Heart right ventricle (tissue), 16 donors: ENCODE results near the gene DENND6A. TPM values are rescaled to one million over a fixed set of nuclear protein-coding genes. Genes with fewer than 3 reads are reported as not detected.
"Not testable (repeated sequence)": the region's sequence is repeated elsewhere in the genome, so short reads cannot be mapped to it uniquely, and the experiment has no call there.

Source experiments
- ATAC-seq, 8 donors: fragments of 200-7000 bp; cut with Tn5 transposase; one replicate each; pipeline ENCODE4 v1.9.1; 2020; ENCODE audit warnings: mild to moderate bottlenecking in 8 of 8, moderate library complexity in 8 of 8, moderate number of reproducible peaks in 1 of 8
- DNase-seq, 2 donors: peaks; one replicate each; pipeline ENCODE4 v3.0.0-alpha.2; 2020
- H3K27ac ChIP-seq, 10 donors: fragments of 200-600 bp; sonication (generic) in 2 of 10; one replicate each; pipeline versions ENCODE4 v1.5.0 to v1.8.0; 2020 to 2022; ENCODE audit warnings: mild to moderate bottlenecking in 3 of 10
- H3K27me3 ChIP-seq, 7 donors: fragments of 200-600 bp; one replicate each; pipeline ENCODE4 v1.8.0; 2021 to 2022; ENCODE audit warnings: mild to moderate bottlenecking in 2 of 7
- H3K36me3 ChIP-seq, 9 donors: fragments of 200-600 bp; sonication (generic) in 1 of 9; one replicate each; pipeline versions ENCODE4 v1.5.0 to v1.8.0; 2020 to 2022; ENCODE audit warnings: mild to moderate bottlenecking in 2 of 9
- H3K4me1 ChIP-seq, 9 donors: fragments of 200-600 bp; sonication (generic) in 1 of 9; one replicate each; pipeline versions ENCODE4 v1.5.0 to v1.8.0; 2020 to 2022; ENCODE audit warnings: mild to moderate bottlenecking in 4 of 9
- H3K4me3 ChIP-seq, 10 donors: fragments of 200-600 bp; sonication (generic) in 2 of 10; one replicate each; pipeline versions ENCODE4 v1.5.0 to v1.8.0; 2020 to 2022; ENCODE audit warnings: mild to moderate bottlenecking in 7 of 10, moderate library complexity in 2 of 10
- H3K9me3 ChIP-seq, 11 donors: fragments of 200-600 bp in 10 of 11; sonication (generic) in 2 of 11; one replicate each; pipeline versions ENCODE4 v1.5.0 to v1.8.0; 2013 to 2022; ENCODE audit warnings: mild to moderate bottlenecking in 2 of 11, control low read depth in 1 of 11, moderate library complexity in 1 of 11
- CTCF ChIP-seq, 9 donors: fragments of 200-600 bp; sonication (generic) in 2 of 9; IDR thresholded peaks; one replicate each; pipeline versions ENCODE4 v1.5.0 to v1.8.0; 2021 to 2022; ENCODE audit warnings: antibody characterized with exemption in 9 of 9, mild to moderate bottlenecking in 5 of 9, moderate library complexity in 1 of 9
- WGBS, 2 donors: extraction: QIAGEN DNeasy Blood & Tissue Kit; methylation state at CpG; one replicate each; pipeline ENCODE4 v1.1.7; 2013; ENCODE audit warnings: inconsistent platforms in 1 of 2; 5-methylcytosine and 5-hydroxymethylcytosine counted together
- intact Hi-C, 10 donors: fragments of 100-400 bp; cut with DNase I; formaldehyde crosslinking; loops; one replicate each; pipeline versions ENCODE4 v1.11.1 to v1.14.2; 2022
- polyA plus RNA-seq, 2 donors: library from polyadenylated mRNA; stranded (reverse); fragments of 200-250 nt; gene quantifications; one replicate each; pipeline ENCODE4 v1.2.3, GENCODE V29; 2013
- total RNA-seq, 10 donors: library from RNA; stranded (reverse); fragmentation: NEBNext Ultra II Directional in 3 of 10; extraction: Animal tissue kit (Norgen Biotek cat#: 25700) in 3 of 10; gene quantifications; one replicate each; pipeline versions ENCODE4 v1.2.1 to v1.2.4, GENCODE V29; 2021 to 2023
- donor health status: Arrhythmogenic right ventricular cardiomyopathy.
- donor health status: ischemic (EF 13 %, LVEDD 7.1; RV severe dilation, severe dysfunction).
- donor health status: healthy with polysubstance abuse.
- donor health status: DM: no; HTN: yes; CAD: no.
- donor health status: DM: no; HTN: no; CAD: no.
- donor health status: ischemic (EF 25% LVEDD 6.9; RV normal size, moderate dysfunction).
- donor health status: ischemic (EF 25% LVEDD 5.7; RV mildly dilated, moderate dysfunction).
- donor health status: healthy.
- donor health status: DM: yes; HTN: yes; CAD: no.
- donor health status: Ischemic cardiomyopathy.
- donor health status: ischemic (EF 35%, LVEDD 5.7; RV mildly dilated, moderate dysfunction).
- donor health status: nonischemic (EF 11% LVEDD 7.7; RV severe dilation, severe dysfunction).
- donor health status: DM: yes; HTN: yes; CAD: no.
- donor health status: PGD.
- donor health status: ischemic (EF 29% LVEDD 5.4; RV normal size, mild dysfunction).
- donor health status: nonischemic (EF 23%, LVEDD 6.1; RV moderate dilation, normal function).

DENND6A gene
- total and polyA plus RNA-seq, 12 donors, result 4.3 to 28.9 (median 18.8) TPM

- DNase-seq, result no peak
- no peak for TF ChIP-seq CTCF (IDR thresholded peaks at IDR 0.05)
- H3K27ac ChIP-seq, result no peak overlapping the region
- no peaks in the 10 kb centered on the region for H3K36me3 ChIP-seq
- WGBS, 2 donors, result 92 to 98% methylated on average over 2 of the region's 2 CpGs
- H3K9me3 ChIP-seq, result no peaks in the 10 kb centered on the region
- H3K4me3 ChIP-seq, result no peak overlapping the region
- no peaks in the 10 kb centered on the region for H3K27me3 ChIP-seq
- ATAC-seq, result no peak
- peaks cover 0 to 2% (median 0%) of the 10 kb centered on the region in 9 donors for H3K4me1 ChIP-seq
- intact Hi-C loops, result loop anchor here in 1 of 10 donors (10.0 kb wide), 1 partner anchor 55 kb away; the partner anchor contains the start of gene SLMAP
Measured at GRCh38 chr3:57699591-57699990, 6.7 kb upstream of the DENND6A start.

GRCh38 chr3:57696801-57697321, 4.0 kb upstream of the DENND6A start:
- H3K27ac ChIP-seq, result no peak overlapping the region
- no peaks in the 10 kb centered on the region for H3K27me3 ChIP-seq
- peaks cover 0 to 4% (median under 1%) of the 10 kb centered on the region in 9 donors for H3K4me1 ChIP-seq
- no peaks in the 10 kb centered on the region for H3K36me3 ChIP-seq
- intact Hi-C loops, result loop anchor here in 1 of 10 donors (10.0 kb wide), 1 partner anchor 58 kb away; the partner anchor contains the start of gene SLMAP
- ATAC-seq, result no peak
- no peaks in the 10 kb centered on the region for H3K9me3 ChIP-seq
- no peak for TF ChIP-seq CTCF (IDR thresholded peaks at IDR 0.05)
- WGBS, 2 donors, result 49 to 56% methylated on average over 3 of the region's 3 CpGs
- DNase-seq, result no peak
- H3K4me3 ChIP-seq, result no peak overlapping the region

GRCh38 chr3:57694146-57694545, 1.3 kb upstream of the DENND6A start:
- no peak overlapping the region for H3K4me3 ChIP-seq
- intact Hi-C loops, result loop anchor here in 4 of 10 donors (5.0 to 10.0 kb wide), 2 partner anchors 61 to 63 kb away; partner anchors contain the start of gene SLMAP (in 4 of the 4)
- TF ChIP-seq CTCF (IDR thresholded peaks at IDR 0.05), result no peak
- H3K27me3 ChIP-seq, result no peaks in the 10 kb centered on the region
- H3K27ac ChIP-seq, result no peak overlapping the region
- H3K4me1 ChIP-seq, result peaks cover 2 to 31% (median 26%) of the 10 kb centered on the region in 9 donors
- DNase-seq (no peak), ATAC-seq (no peak)
- peaks cover 0 to 3% (median 0%) of the 10 kb centered on the region in 9 donors for H3K36me3 ChIP-seq
- H3K9me3 ChIP-seq, result no peaks in the 10 kb centered on the region
- 90 to 91% methylated on average over 13 of the region's 13 CpGs for WGBS, 2 donors

- intact Hi-C loops, result loop anchor here in 7 of 10 donors (2.0 to 10.0 kb wide), 4 partner anchors 63 to 65 kb away; partner anchors contain the start of gene SLMAP (in 6 of the 7)
- H3K36me3 ChIP-seq, H3K9me3 ChIP-seq, H3K27me3 ChIP-seq, DNase-seq: not testable (repeated sequence)
- peak in 3 of 8 donors; percentile 0 to 15 (median 8) for ATAC-seq
- Histone ChIP-seq H3K4me3 (peak overlapping the region; percentile 70 to 100 (median 92)), H3K4me1 (peaks cover 4 to 52% (median 43%) of the 10 kb centered on the region in 9 donors), H3K27ac (peak overlapping the region; percentile 97 to 100 (median 99))
- WGBS, 2 donors, result 1 to 3% methylated on average over 9 of the region's 9 CpGs
Measured at GRCh38 chr3:57692133-57692395, 813 bp downstream of the DENND6A start.
